Right lung (tissue), 5 donors: ENCODE data around the gene GABPB1. TPM values are rescaled to one million over a fixed set of nuclear protein-coding genes. Genes with fewer than 3 reads are reported as not detected.

Experiments used
- DNase-seq, 2 donors: peaks; one replicate each; pipeline ENCODE4 v3.0.0-alpha.2; 2013
- polyA plus RNA-seq, 5 donors: library from polyadenylated mRNA; unstranded; fragments of 120-200 nt; gene quantifications; one replicate each; pipeline versions ENCODE4 v1.2.1 to v1.2.3, GENCODE V29; 2013; ENCODE audit warnings: inconsistent platforms in 1 of 5, low replicate concordance in 1 of 5; ENCODE audit not compliant: insufficient read length in 5 of 5, insufficient read depth in 1 of 5

Gene GABPB1
- polyA plus RNA-seq, 5 donors = 29.3 to 43.1 (median 38.9) TPM

DNA sequence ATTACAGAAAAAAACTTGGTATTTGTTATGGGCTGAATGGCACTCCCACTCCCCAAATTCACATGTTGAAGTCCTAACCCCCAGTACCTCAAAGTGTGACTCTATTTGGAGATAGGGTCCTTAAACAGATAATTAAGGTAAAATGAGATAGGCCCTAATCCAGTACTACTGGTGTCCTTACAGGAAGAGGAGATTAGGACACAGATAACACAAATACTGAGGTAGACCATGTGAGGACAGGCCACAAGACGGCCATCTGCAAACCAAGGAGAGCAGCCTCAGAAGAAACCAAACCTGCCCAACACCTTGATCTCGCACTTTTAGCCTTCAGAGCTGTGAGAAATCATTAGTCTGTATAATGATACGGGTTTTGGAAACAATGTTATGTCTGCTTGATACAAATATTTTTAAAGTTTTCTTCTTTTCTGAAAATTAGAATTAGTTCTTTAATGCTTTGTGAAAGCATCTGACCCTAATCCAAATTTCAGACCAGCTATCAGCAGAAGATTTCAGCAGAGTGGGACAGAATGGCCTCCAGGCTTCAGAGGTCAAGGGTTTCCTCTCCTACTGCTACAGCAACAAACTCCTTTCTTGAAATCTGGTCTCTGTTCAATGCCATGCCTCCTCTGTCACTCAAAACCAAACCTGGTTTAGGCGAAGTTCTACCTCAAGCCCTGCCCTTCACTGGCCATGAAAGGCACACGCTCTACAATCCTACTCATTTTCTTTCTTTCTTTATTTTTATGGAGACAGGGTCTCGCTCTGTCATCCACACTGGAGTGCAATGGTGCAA is 67.5 kb downstream of the GABPB1 start:
- DNase-seq = no peak

- no peak for DNase-seq
These were observed 73.6 kb downstream of the GABPB1 start for GRCh38 chr15:50281427-50281826.

- no peak for DNase-seq
These were observed 74.7 kb downstream of the GABPB1 start for GRCh38 chr15:50280271-50280670.

- DNase-seq = no peak
These were observed 76.5 kb downstream of the GABPB1 start for GRCh38 chr15:50278496-50278895.

DNA sequence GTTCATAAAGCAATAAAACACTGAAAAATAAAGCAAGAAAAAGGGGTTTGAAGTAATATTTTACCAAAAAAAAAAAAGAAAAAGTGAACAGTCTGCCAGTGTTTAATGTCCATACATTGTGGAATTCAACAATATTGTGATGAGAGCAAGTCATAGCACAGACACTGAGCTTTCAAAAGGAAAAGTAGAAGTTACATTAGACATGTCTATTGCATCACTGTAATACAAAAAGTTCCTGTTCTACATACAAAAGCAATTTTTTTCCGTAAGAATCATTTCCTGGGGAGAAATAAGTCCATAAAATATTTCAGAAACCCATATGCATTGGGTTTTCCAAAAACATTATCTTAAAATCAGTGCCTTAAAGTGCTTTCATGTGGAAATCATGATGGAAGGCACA is 77.6 kb downstream of the GABPB1 start:
- no peak for DNase-seq

DNA sequence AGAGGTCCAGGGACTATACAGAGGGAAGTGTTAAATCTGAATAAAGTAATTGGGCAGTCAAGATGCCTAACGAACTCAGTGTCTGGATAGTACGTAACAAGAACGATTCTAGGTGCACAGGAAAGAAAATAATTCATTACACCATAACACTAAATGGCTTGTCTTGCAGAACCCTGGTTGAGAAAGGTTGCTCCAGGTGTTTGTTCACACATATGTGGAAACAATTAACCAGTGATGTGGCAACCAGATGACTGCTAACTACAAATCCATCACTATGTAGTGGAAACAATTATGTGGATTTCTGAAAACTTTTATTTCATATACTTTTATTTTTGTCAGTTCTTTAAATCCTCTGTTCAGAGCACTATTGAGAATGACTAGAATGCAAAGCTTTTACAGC is 79.1 kb downstream of the GABPB1 start:
- DNase-seq = no peak

DNA sequence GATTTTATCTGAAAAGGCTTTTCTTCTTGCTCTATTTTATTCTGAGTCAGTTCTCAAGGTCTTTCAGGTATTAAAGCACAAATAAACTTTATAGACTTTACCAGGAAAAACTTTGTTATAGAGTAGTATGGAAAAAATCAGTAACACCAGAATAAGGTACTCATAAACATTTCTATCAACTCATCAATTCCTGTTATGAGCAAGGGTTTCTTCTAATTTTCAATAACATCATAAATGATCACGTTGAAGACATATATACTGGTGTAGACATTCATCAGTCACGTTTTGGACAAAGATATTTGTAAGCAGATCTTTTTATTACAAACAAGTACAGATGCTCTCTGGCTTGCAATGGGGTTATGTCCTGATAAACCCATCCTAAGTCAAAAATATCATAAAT is 79.9 kb downstream of the GABPB1 start:
- no peak for DNase-seq

- no peak for DNase-seq
These were observed 87.4 kb downstream of the GABPB1 start for GRCh38 chr15:50267577-50267976.

- no peak for DNase-seq
These were observed 89.4 kb downstream of the GABPB1 start, which contains the start of gene HDC for GRCh38 chr15:50265620-50266019. Gene HDC, minus strand, starts transcription at chr15:50265726. Its CDS starts 103 bp downstream, at chr15:50265623.

- no peak for DNase-seq
These were observed 92.5 kb downstream of the GABPB1 start for GRCh38 chr15:50262533-50262932.

DNA sequence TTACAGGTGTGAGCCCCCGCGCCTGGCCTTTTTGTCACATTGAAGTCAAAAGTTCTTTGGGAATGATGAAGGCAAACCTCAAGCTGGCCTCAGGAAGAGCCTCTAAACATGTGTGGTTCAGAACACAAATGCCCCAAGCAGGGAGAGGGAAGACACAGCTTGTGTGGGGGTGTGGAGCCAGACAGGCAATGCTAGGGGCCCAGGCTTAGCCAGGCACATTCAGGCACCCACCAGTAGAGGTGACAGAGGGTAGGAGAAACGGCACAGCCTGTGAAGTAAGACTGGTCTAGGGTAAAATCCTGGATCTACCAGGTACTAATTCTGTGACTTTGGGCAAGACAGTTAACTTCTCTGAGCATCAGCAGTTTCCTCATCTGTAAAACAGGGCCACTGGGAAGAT is 93.0 kb downstream of the GABPB1 start:
- DNase-seq = no peak

- DNase-seq = no peak
These were observed 94.0 kb downstream of the GABPB1 start for GRCh38 chr15:50260969-50261496.

GRCh38 chr15:50259276-50259675 is 95.7 kb downstream of the GABPB1 start:
- no peak for DNase-seq

DNA sequence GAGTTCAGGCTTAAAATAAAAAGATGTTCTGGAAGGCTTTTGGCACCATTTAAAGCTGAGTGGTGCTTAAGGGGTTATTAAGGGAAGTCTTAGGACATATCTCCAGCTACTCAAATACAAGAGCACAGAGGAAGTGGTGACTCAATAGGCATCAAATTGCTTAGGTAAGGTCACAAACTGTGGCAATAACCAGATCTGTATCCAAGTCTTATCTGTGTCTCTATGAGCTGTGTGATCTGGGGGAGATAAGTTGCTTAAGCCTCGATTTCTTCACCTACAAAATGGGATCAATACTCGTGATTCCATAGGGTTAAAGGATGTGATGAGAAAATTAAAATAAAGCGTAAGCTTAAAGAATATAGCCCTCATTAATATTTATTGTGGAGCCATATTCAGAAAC is 97.1 kb downstream of the GABPB1 start:
- DNase-seq = no peak

DNA sequence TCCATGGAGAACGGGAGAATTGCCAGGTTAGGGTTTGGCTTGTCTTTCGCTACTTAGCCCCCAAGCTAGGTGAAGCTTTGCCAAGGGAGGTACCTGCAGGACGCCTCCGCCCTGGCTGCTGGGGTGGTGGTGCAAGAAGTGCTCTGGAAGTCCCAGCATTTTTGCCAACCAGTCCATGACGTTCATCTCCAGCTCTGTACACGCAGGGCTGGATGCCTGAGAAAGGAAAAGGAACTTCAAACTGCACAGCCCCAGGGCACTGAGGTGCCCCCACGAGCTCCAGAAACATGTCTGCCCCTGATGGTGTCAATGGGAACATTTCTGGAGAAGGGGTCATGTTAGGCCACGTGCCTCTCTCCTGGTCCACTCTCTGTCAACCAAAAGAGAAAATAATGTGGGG is 97.7 kb downstream of the GABPB1 start:
- no peak for DNase-seq

GRCh38 chr15:50256188-50257041 is 98.6 kb downstream of the GABPB1 start:
- DNase-seq = no peak

GRCh38 chr15:50252556-50252955 is 102.4 kb downstream of the GABPB1 start:
- DNase-seq = no peak

- DNase-seq = no peak
These were observed 103.3 kb downstream of the GABPB1 start for GRCh38 chr15:50251638-50252182.

GRCh38 chr15:50250760-50251394 is 104.1 kb downstream of the GABPB1 start:
- no peak for DNase-seq

- DNase-seq = no peak
These were observed 105.3 kb downstream of the GABPB1 start for GRCh38 chr15:50249704-50250103.

DNA sequence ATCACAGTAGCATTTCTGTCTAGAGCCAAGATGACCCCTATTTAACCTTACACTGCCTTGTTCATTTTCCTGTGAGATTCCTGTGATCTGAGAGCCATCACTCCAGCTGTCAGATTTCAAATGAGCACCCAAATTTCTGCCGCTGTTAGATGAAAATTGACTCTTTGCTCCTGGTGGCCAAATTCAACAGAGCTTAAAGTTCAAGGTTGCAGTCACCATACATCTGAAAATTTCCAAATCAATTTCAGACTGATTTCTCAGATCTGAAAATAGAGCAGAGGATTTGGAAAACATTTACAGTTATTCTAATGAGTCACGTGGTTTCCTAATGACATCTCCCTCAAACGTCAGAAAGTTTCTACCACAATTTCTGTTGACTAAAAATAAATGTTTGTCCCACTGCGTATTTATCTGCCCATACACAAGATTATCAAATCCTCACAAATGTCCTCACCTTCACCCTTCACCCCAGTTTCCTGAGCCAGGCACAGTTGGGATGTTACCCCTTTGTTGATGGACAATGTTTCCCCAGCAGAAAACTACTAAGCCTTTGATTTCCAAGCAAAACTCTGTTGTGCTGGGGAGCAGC is 105.9 kb downstream of the GABPB1 start:
- DNase-seq = no peak
